Measurements from ENCODE around the gene ADGRE1.

ADGRE1 gene

DNA sequence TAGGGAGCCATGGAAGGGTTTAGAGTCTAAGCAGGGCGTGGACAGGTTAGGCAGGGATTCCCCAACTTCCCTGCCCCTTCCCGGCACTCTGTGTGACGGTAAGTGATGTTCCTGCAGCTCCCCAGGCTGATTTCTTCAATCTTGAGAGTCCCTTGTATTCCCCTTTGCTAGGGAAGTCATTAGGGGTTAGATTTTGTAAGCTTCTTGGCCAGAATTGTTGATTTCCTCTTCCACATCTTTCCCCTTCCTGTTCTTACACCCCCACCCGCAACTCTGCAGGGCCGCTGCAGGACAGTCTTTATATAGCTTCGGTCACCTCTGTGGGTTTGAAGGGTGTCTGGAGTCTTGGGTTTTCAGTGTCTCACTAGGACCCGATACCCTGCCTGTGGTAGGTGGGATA lies 10.6 kb upstream of the ADGRE1 start:
- DNase-seq (ENCODE audit: low read depth): no peak

DNA sequence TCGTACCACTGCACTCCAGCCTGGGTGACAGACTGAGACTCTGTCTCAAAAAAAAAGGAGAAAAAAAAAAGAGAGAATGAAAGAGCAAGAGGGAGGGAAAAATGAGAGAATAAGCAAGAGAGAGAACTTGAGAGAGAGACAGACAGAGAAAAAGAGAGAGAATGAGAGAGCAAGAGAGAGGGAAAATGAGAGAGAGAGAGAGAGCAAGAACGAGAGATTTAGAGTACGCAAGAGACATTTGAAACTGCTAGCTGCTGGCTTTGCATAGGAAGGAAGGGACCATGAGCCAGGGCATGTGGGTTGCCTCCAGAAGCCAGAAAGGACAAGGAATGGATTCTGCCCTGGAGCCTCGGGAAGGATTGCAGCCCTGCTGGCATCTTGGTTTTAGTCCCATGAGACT lies 9.6 kb upstream of the ADGRE1 start:
- DNase-seq (ENCODE audit: low read depth): no peak

DNA sequence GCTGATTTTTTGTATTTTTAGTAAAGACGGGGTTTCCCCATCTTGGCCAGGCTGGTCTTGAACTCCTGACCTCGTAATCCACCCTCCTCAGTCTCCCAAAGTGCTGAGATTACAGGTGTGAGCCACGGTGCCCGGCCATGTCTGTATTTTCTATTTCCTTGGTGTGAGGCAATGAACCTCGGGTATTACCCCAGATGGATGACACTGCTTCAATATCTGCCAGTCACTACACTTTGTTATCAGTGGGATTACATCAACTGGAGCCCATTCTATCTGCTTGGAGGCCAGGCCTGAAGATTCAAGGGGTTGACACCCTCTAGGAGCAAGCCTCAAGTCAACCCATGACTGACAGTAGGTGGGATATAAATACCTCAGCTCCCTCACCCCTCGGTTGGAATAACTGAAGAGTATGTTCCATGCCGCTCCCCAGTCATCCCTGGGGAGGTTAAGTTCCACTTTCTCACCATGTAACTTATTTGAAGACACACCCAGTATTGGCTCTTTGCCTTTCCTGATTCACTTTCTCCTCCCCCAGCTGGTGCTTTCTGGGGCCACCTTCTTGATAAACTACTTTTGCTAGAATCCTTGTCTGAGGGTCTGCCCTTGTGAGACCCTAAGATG lies 992 bp upstream of the ADGRE1 start:
- no peak for DNase-seq (ENCODE audit: low read depth)

DNA sequence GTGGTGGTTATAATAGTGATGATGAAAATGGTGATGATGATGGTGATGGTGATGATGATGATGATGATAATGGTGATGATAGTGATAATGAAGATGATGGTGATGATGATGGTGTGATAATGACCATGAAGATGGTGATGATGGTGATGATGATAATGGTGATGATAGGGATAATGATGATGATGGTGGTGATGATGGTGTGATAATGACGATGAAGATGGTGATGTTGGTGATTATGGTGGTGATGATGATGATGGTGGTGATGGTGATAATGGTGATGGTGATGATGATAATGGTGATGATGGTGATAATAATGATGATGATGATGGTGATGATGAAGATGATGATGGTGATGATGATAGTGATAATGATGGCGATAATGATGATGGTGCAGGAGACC lies 1.6 kb downstream of the ADGRE1 start:
- no peak for DNase-seq (ENCODE audit: low read depth)

DNA sequence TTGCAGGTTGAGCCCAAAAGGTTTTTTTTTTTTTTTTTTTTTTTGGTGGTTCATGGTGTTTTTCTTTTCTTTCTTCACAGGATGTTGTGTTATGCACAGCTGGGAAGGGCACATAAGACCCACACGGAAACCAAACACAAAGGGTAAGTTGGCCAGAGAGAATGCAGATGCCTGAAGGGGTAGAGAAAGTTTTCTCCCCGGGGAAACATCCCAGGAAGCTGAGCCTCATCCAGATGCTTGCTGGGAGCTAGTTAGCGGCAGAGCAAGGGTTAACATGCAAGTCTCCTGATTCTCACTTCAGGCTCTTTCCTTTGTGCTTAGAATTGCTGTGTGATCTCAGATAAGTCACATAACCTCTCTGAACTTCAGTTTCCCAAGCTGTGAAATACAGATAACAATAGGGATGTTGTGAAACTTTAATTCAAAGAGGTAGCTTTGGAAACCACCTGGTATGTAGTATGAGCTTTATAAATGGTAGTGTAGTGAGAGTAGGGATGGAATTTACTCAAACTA lies 3.1 kb downstream of the ADGRE1 start:
- no peak for DNase-seq (ENCODE audit: low read depth)

DNA sequence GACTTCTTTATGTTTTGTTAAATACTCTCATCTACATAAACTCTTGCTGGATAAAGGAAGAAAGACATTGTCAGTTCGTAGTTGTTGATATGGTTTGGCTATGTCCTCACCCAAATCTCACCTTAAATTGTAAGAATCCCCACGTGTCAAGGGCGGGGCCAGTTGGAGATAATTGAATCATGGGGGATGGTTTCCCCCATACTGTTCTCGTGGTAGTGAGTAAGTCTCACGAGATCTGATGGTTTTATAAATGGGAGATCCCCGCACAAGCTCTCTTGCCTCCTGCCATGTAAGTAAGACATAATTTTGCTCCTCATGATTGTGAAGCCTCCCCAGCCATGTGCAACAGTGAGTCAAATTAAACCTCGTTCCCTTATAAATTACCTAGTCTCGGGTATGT lies 3.6 kb downstream of the ADGRE1 start:
- DNase-seq (ENCODE audit: low read depth): no peak

DNA sequence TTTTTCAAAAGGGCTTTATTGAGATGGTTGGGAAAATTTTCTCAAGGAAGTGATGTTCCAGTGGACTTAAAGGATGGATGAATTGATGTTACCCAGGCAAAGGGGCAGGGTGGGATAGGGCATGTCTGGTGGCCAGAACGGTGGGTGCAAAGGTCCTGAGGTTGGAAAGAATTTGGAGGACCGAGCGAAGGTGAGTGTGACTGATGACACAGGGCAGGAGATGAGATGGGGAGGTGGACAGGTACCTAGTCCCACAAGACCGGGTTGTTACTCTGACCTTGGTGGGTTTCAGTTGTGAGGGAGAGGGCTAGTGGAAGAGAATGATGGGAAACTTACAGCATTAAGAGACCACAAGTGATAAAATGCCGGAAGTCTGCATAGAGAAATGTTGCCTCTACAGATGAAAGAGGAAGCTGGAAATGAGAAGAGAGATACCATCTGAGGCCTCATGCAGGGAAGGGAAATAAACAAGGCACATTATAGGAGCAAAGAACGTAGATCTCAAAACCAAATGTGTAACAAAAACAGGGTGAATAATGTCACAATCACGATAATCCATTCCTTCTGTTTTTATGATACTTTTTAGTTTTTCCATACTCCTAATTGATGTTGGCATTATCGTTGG lies 4.5 kb downstream of the ADGRE1 start:
- DNase-seq (ENCODE audit: low read depth): no peak

DNA sequence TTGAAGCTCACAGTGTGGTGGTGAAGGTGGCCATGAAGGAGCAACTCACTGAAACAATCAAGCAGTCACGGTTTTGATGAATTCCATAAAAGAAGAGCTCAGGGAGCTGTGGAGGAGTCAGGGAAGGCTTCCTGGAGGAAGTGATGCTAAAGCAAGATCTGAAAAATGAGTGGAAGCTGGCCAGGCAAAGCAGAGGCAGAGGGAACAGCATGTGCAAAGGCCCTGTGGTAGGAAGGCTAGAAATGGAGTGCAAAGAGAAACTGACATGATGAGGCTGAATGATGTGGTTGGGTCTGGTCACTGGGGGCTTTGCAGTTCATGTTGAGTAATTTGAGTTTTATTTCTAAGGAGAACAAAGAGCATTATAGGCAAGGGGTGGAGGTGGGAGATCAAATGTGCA lies 6.9 kb downstream of the ADGRE1 start:
- DNase-seq (ENCODE audit: low read depth): no peak

DNA sequence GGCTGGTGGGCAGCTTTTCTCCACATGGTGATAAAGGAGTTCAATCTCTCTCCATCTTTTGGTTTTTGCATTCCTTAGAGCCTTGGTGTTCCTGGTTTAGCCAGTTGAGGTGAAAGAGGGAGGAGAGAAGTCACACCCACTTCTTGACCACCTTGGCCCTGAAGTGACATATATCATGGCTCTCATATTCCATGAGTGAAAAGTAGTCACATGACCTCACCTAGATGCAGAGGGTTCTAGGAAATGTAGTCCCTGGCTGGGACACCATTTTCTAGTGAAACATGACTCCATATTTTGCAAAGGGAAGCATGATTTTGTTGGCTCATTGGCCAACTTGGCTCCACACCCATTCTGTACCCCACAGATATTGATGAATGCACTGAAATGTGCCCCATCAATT lies 16.1 kb downstream of the ADGRE1 start:
- DNase-seq (ENCODE audit: low read depth): no peak

DNA sequence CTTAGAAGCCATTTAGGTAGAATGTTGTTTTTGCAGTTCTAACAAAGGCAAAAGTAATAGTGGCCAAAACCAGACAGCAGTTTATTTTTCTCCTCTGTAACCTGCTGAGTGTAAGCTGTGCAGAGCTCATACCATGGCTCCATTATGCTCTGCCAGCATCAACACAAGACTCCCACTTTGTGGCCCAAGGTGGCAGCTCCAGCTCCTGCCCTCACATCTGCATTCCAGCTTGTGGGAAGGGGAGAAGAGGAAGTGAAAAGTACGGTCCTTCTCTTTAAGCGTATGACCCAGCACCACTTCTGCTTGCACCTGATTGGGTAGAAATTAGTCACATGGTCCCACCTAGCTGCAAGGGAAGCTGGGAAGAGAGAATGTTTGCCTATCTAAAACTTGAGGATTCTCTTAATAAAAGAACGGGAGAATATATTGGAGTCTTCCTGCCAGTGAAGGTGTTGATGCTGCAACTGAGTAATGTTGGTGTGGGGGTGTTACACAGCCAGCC lies 19.2 kb downstream of the ADGRE1 start:
- no peak for DNase-seq (ENCODE audit: low read depth)

DNA sequence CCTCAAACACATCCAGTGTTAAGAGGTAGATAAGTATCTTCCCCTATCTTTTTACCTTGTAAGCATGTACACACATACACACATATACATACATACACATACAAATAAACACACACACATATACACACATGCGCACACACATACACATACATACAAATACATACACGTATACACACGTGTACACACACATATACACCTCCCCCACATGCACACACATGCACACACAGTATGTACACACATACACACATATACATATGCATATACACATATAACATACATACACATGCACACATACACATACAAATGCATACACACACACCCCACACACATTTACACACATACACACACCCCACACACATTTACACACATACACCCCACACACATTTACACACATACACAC lies 24.1 kb downstream of the ADGRE1 start:
- no peak for DNase-seq (ENCODE audit: low read depth)

DNA sequence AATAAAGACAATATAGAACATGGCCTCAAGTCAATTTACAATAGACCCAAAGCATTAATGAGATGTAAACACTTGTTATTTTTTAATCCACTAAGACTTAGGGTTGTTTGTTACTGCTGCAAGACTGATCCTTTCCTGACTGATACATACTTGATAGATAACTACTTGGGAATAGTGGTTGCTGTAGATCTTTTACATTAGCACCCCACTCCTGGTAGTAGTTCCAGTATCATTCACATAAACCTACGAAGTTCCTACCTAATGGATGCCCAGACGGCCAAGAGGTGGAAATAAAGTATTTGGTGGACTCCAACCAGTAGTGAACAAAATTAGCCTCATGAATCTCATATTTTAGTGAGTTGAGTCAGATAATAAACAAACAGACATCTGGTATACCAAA lies 26.9 kb downstream of the ADGRE1 start:
- DNase-seq (ENCODE audit: low read depth): no peak

DNA sequence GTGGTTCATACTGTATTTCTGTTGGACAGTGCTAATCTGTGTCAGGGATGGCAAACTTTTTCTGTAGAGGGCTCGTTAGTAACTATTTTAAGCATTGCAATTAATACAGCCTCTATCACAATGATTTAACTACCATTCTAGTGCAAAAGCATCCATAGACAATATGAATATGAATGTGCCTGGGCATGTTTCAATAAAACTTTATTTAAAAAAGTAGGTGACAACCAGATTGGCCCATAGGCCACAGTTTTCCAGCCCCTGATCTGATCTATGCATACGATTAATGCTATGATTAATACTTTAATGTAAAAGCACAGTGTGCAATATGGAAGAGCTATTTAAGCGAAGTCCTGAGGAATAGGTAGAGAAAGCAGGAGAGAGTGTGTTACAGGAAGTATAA lies 29.6 kb downstream of the ADGRE1 start:
- no peak for DNase-seq (ENCODE audit: low read depth)

DNA sequence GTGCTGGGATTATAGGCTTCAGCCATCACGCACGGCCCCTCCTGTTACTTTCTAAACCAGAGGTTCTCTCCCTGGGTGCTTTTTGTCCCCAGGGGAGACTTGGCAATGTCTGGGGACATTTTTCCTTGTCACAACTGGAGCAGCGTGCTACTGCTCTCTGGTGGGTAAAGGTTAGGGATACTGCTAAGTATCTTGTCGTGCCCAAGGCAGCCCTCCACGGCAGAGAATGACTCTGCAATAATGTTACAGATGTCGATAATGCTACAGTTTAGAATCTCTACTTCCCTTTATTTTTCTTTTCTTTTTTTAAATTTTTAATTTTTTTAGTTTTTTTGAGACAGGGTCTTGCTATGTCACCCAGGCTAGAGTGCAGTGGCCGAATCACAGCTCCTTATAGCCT lies 38.0 kb downstream of the ADGRE1 start:
- DNase-seq (ENCODE audit: low read depth): no peak

DNA sequence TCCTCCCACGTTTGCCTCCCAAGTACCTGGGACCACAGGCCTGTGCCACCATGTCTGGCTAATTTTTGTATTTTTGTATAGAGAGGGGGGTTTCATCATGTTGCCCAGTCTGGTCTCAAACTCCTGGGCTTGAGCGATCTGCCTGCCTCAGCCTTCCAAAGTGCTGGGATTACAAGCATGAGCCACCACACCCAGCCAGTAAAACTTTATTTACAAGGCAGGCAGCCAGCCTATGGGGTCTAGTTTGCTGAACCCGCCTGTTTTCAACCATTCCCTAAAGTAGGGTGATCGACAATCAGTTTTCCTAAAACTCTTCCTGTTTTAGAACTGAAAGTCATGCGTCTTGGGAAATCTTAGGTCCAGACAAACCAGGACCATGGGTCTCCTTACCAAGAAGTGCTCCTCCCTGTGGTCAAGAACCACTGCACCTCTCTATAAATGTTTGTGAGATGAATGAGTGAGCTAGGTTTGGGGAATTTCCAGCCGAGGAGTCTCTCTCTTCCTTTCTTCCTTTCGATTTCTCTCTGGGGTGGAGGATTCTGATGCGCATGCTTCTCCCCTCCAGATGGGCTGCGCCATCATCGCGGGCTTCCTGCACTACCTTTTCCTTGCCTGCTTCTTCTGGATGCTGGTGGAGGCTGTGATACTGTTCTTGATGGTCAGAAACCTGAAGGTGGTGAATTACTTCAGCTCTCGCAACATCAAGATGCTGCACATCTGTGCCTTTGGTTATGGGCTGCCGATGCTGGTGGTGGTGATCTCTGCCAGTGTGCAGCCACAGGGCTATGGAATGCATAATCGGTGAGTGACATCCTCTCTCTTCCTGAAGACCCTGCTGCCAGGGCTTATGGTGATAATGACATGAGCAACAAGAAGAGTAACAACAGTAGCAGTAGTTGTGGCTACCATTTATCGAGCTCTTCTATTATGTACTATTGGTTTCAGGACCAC lies 38.7 kb downstream of the ADGRE1 start:
- no peak for DNase-seq (ENCODE audit: low read depth)

DNA sequence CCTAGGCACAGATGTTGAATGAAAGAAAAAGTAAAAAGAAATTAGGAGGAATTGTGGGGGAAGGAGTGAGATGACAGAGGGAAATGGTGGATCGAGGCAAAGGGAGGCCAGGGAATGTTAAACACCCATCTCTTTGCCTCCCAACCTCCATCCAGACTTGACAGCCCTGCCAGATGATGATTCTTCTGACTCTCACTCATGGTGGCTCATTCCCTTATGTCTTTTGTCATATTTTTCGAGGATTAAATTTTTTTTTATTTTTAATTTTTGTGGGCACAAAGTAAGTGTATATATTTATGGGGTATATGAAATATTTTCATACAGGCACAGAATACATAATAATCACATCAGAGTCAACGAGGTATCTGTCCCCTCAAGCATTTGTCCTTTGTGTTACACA lies 42.8 kb downstream of the ADGRE1 start:
- no peak for DNase-seq (ENCODE audit: low read depth)

DNA sequence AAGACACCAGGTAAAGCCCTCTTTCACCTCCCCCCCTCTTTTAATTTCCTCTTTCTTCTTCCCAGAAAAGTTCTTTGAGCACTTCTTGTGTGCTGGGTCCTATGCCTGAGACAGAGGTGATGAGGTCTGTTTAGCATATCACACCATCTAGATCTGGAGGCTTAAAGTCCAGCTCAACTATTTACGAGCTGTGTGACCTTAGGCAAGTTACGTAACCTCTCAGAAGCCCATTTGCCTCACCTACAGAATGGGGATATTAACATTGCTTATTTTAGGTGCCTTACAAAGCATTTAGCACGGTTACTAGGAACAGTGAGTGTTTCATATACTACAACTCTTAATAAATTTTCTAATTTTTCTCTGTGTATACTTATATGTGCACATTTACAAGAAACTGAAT lies 47.7 kb downstream of the ADGRE1 start:
- DNase-seq (ENCODE audit: low read depth): no peak

DNA sequence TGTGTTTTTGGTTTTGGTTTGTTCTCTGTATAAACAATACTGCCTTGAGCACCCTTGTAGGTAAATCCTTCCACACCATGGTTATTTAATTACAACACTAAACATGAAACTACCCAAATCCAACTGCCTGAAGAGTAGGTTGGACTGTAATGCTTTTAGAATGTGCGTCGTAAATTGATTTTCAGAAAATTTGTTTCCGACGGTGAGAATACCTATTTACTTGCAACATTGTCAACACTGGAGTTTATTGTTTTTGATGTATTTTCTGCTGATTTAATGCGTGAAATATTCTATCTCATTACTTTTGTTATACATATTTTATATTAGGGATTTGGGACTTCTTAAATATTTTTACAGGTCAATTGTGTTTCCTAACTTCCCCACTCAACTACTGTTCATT lies 48.2 kb downstream of the ADGRE1 start:
- no peak for DNase-seq (ENCODE audit: low read depth)

DNA sequence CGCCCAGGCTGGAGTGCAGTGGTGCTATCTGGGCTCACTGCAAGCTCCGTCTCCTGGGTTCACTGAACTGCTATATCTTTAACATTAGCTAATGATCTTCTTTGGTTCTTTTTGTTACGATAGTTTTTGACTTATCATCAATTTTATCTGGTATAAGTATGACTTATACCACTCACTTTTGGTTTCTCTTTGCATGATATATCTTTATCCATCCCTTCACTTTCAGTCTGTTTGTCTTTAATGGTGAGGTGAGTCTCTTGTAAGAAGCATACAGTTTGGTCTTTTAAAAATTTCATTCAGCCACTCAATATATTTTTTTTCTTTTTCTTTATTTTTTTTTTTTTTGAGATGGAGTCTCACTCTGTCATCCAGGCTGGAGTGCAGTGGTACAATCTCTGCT lies 58.4 kb downstream of the ADGRE1 start:
- DNase-seq (ENCODE audit: low read depth): no peak

DNA sequence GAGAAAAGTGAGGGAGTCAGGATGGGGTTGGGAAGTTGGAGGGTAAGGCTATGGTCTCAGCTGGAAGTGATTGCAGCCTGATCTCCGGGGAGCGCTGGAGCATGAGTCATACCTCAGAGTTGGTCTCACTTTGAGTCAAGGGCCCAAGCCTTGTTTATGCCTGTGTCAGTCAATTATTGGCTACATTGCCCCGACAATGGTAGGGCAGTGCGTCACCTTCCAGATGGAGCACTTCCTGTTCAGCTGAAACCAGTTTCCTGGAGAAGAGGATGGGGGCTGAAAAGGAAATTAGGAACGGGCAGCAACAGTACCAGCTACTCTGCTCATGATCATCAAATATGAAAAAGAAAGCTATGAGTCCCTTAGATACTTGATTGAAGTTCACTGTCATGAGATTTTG lies 60.4 kb downstream of the ADGRE1 start:
- DNase-seq (ENCODE audit: low read depth): no peak

DNA sequence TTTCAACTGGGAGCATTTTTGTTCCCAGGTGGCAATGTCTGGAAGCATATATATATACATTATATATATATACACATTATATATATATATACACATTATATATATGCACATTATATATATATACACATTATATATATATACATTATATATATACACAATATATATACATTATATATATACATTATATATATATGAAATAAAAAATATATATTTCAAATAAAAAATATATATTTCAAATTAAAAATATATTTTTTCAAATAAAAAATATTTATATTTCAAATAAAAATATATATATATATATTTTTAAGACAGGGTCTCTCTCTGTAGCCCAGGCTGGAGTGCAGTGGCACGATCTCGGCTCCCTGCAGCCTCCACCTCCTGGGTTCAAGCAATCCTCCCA lies 61.5 kb downstream of the ADGRE1 start:
- no peak for DNase-seq (ENCODE audit: low read depth)

DNA sequence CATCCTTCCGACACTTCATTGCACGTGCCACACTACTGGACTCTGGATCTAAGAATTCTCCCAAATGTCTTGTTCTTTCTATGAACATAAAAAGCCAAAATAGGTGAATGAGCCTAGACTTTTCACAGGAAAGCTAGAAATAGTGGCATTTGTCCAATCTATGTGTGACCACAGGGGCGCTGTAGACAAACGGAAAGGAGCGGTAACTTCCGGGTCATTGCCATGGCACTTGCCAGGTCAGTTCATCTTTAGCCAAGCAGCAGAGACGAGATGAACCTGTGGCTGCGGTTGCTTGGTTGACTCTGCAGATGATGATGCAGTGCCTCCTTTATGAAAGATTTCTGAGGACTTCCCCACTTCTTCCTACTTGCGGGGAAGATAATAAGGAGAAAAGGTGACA lies 65.6 kb downstream of the ADGRE1 start:
- DNase-seq (ENCODE audit: low read depth): no peak

DNA sequence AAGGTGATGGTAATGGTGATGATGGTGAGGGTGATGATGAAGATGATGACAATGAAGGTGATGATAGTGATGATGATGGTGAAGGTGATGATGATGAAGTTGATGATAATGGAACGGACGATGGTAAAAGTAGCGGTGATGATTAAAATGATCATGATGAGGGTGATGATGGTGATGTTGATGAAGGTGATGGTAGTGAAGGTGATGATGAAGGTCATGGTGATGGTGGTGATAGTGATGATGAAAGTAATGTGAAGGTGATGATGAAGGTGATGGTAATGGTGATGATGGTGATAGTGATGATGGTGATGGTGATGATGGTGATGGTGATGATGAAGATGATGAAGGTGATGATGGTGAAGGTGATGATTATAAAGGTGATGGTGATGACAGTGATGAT lies 67.7 kb downstream of the ADGRE1 start:
- DNase-seq (ENCODE audit: low read depth): no peak
